BE2C (cell line): ENCODE results near the gene XYLT1.

Experiments used
- DNase-seq: peaks from one replicate; pipeline ENCODE4 v3.0.0-alpha.2; 2020
- H3K27me3 ChIP-seq: fragments of 250-450 bp; sonication (Bioruptor Pico); 2 replicates; pipeline ENCODE4 v1.5.1; 2020; ENCODE audit warnings: mild to moderate bottlenecking
- H3K36me3 ChIP-seq: fragments of 250-450 bp; sonication (Bioruptor Pico); 2 replicates; pipeline ENCODE4 v1.5.1; 2020; ENCODE audit warnings: mild to moderate bottlenecking
- H3K4me1 ChIP-seq: fragments of 250-450 bp; sonication (Bioruptor Pico); 2 replicates; pipeline ENCODE4 v1.5.1; 2020
- H3K4me3 ChIP-seq: 2 replicates; pipeline ENCODE4 v1.5.1; 2011; ENCODE audit warnings: low read depth, low read length
- H3K9me3 ChIP-seq: fragments of 250-450 bp; sonication (Bioruptor Pico); 2 replicates; pipeline ENCODE4 v1.5.1; 2020
- CTCF ChIP-seq: IDR thresholded peaks from 2 replicates; pipeline ENCODE4 v1.5.1; 2012; ENCODE audit warnings: mild to moderate bottlenecking, low read depth, low read length

XYLT1 gene

GRCh38 chr16:17420816-17421215 is 49.9 kb downstream of the XYLT1 start:
- H3K27me3 ChIP-seq: no peaks in the 10 kb centered on the region
- H3K36me3 ChIP-seq: no peaks in the 10 kb centered on the region
- DNase-seq: no peak
- H3K4me3 ChIP-seq: no peak overlapping the region
- no peaks in the 10 kb centered on the region; the same call in 1 of the 2 replicates for H3K9me3 ChIP-seq
- TF ChIP-seq CTCF: no peak
- H3K4me1 ChIP-seq: no peaks in the 10 kb centered on the region

- H3K27me3 ChIP-seq: no peaks in the 10 kb centered on the region
- no peaks in the 10 kb centered on the region; the same call in 1 of the 2 replicates for H3K9me3 ChIP-seq
- TF ChIP-seq CTCF: no peak
- no peaks in the 10 kb centered on the region for H3K4me1 ChIP-seq
- no peak for DNase-seq
- no peaks in the 10 kb centered on the region for H3K36me3 ChIP-seq
- H3K4me3 ChIP-seq: no peak overlapping the region
Observed at GRCh38 chr16:17419266-17419665, 51.5 kb downstream of the XYLT1 start.

- TF ChIP-seq CTCF: no peak
- Histone ChIP-seq H3K4me3 (no peak overlapping the region), H3K27me3 (no peaks in the 10 kb centered on the region), H3K36me3 (no peaks in the 10 kb centered on the region), H3K9me3 (no peaks in the 10 kb centered on the region; the same call in 1 of the 2 replicates), H3K4me1 (no peaks in the 10 kb centered on the region)
- no peak for DNase-seq
Observed at GRCh38 chr16:17417740-17418139, 53.0 kb downstream of the XYLT1 start.

- Histone ChIP-seq H3K9me3 (no peaks in the 10 kb centered on the region; the same call in 1 of the 2 replicates), H3K27me3 (no peaks in the 10 kb centered on the region), H3K36me3 (no peaks in the 10 kb centered on the region), H3K4me3 (no peak overlapping the region), H3K4me1 (no peaks in the 10 kb centered on the region)
- DNase-seq: no peak
- TF ChIP-seq CTCF: no peak
Observed at GRCh38 chr16:17416461-17417311, 54.1 kb downstream of the XYLT1 start.

GRCh38 chr16:17414916-17415315 is 55.8 kb downstream of the XYLT1 start:
- no peak for DNase-seq
- no peaks in the 10 kb centered on the region for H3K9me3 ChIP-seq
- no peaks in the 10 kb centered on the region for H3K4me1 ChIP-seq
- no peak for TF ChIP-seq CTCF
- no peaks in the 10 kb centered on the region for H3K27me3 ChIP-seq
- no peaks in the 10 kb centered on the region for H3K36me3 ChIP-seq
- no peak overlapping the region for H3K4me3 ChIP-seq

- Histone ChIP-seq H3K9me3 (no peaks in the 10 kb centered on the region), H3K4me1 (no peaks in the 10 kb centered on the region), H3K4me3 (no peak overlapping the region), H3K27me3 (no peaks in the 10 kb centered on the region), H3K36me3 (no peaks in the 10 kb centered on the region)
- TF ChIP-seq CTCF: no peak
- DNase-seq: no peak
Observed at GRCh38 chr16:17414421-17414820, 56.3 kb downstream of the XYLT1 start.
